IPS DF 6.9 (cell line): ENCODE results near the gene FAM24A.

Experiments used
- DNase-seq: peaks from one replicate; pipeline ENCODE4 v3.0.0-alpha.2; 2013; ENCODE audit warnings: low read depth, low spot score
- H3K27ac ChIP-seq: one replicate; pipeline ENCODE4 v1.5.1; 2013; ENCODE audit warnings: low read length, control low read depth
- H3K27me3 ChIP-seq: 2 replicates; pipeline ENCODE4 v1.6.1; 2013; ENCODE audit warnings: mild to moderate bottlenecking, low read length; ENCODE audit not compliant: control insufficient read depth, insufficient read depth
- H3K36me3 ChIP-seq: 2 replicates; pipeline ENCODE4 v1.6.1; 2013; ENCODE audit warnings: low read length; ENCODE audit not compliant: control insufficient read depth, insufficient read depth
- H3K4me1 ChIP-seq: 2 replicates; pipeline ENCODE4 v1.6.1; 2013; ENCODE audit warnings: low read length; ENCODE audit not compliant: control insufficient read depth, insufficient read depth
- H3K4me3 ChIP-seq: 2 replicates; pipeline ENCODE4 v1.5.1; 2013; ENCODE audit warnings: mild to moderate bottlenecking, low read length
- H3K9me3 ChIP-seq: 2 replicates; pipeline ENCODE4 v1.6.1; 2013; ENCODE audit warnings: low read length, inconsistent platforms; ENCODE audit not compliant: control insufficient read depth, insufficient read depth
- WGBS: extraction: QIAGEN DNeasy Blood & Tissue Kit; methylation state at CpG from one replicate; pipeline ENCODE4 v1.1.7; 2013; ENCODE audit warnings: mixed read lengths, missing lambda C conversion rate; ENCODE audit not compliant: insufficient read length, insufficient coverage; 5-methylcytosine and 5-hydroxymethylcytosine counted together

The FAM24A gene

GRCh38 chr10:122931088-122931906, 20.9 kb downstream of the FAM24A start:
- Histone ChIP-seq H3K9me3 (no peaks in the 10 kb centered on the region), H3K4me1 (no peaks in the 10 kb centered on the region), H3K4me3 (no peak overlapping the region), H3K27me3 (no peaks in the 10 kb centered on the region), H3K36me3 (no peaks in the 10 kb centered on the region), H3K27ac (no peak overlapping the region)
- WGBS, result no CpG with 5 or more reads among the region's 6 CpGs
- DNase-seq, result no peak

DNA sequence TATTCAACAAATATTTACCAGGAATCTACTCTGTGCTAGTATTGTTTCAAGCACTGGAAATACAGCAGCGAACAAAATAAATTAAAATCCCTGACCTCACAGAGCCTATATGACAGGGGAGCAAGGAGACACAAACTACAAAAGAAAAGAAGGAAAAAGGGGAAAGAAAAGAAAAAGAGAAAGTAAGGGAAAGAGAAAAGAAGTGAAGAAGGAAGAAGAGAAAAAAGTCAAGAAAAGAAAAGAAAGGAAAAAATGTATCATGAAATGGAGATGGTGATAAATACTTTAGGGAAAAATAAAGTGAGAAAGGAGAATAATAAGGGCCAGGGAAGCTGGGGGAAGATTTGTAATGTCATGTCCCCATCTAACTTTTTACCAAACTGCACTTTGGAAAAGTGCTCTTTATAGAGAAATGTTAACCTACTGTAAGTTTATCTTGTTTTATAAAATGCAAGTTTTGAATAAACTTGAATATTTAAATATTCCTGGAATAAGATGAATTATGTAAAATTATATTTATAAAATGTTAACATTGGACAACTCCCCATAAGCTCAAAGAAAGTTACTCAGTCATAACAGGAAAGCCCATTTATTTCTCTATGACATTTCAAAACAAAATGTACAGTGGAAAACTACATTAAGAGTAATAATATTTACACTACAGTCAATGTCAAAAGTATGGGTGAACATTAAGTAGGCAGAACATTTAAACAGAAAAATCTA, 28.9 kb downstream of the FAM24A start:
- no peak for DNase-seq
- no peaks in the 10 kb centered on the region for H3K4me1 ChIP-seq
- no peak overlapping the region for H3K27ac ChIP-seq
- no peaks in the 10 kb centered on the region for H3K27me3 ChIP-seq
- no peaks in the 10 kb centered on the region; the same call in 1 of the 2 replicates for H3K36me3 ChIP-seq
- no peak overlapping the region for H3K4me3 ChIP-seq
- no peaks in the 10 kb centered on the region for H3K9me3 ChIP-seq
- WGBS, result no CpG with 5 or more reads among the region's 1 CpG

DNA sequence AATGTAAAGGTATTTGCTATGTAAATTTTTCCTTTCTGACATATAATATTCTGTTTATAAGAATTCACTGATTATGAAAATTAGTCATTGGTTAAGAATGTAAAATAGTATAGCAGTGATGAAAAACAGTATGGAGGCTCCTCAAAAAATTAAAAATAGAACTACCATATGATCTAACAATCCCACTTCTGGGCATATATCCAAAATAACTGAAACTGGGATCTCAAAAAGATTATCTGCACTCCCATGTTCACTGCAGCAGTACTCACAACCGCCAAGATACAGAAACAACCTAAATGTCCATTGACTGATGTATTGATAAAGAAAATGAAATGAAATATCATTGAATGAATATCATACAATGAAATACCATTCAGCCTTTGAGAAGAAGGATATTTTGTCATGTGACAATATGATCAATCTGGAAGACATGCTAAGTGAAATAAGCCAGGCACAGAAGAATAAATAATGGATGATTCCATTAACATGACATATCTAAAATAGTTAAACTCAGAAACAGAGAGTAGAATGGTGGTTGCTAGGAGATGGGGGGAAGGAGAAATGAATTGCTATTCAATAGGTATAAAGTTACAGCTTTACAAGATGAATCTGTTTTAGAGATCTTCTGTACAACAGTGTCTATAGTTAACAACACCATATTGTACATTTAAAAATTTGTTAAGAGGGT, 29.6 kb downstream of the FAM24A start:
- no peak for DNase-seq
- H3K4me1 ChIP-seq, result no peaks in the 10 kb centered on the region
- WGBS, result no CpG with 5 or more reads among the region's 1 CpG
- no peaks in the 10 kb centered on the region for H3K27me3 ChIP-seq
- H3K4me3 ChIP-seq, result no peak overlapping the region
- H3K27ac ChIP-seq, result no peak overlapping the region
- no peaks in the 10 kb centered on the region; the same call in 1 of the 2 replicates for H3K36me3 ChIP-seq
- no peaks in the 10 kb centered on the region for H3K9me3 ChIP-seq

GRCh38 chr10:122949296-122949695, 38.9 kb downstream of the FAM24A start:
- WGBS, result no CpG with 5 or more reads among the region's 3 CpGs
- Histone ChIP-seq H3K36me3 (no peaks in the 10 kb centered on the region), H3K27ac (no peak overlapping the region)

DNA sequence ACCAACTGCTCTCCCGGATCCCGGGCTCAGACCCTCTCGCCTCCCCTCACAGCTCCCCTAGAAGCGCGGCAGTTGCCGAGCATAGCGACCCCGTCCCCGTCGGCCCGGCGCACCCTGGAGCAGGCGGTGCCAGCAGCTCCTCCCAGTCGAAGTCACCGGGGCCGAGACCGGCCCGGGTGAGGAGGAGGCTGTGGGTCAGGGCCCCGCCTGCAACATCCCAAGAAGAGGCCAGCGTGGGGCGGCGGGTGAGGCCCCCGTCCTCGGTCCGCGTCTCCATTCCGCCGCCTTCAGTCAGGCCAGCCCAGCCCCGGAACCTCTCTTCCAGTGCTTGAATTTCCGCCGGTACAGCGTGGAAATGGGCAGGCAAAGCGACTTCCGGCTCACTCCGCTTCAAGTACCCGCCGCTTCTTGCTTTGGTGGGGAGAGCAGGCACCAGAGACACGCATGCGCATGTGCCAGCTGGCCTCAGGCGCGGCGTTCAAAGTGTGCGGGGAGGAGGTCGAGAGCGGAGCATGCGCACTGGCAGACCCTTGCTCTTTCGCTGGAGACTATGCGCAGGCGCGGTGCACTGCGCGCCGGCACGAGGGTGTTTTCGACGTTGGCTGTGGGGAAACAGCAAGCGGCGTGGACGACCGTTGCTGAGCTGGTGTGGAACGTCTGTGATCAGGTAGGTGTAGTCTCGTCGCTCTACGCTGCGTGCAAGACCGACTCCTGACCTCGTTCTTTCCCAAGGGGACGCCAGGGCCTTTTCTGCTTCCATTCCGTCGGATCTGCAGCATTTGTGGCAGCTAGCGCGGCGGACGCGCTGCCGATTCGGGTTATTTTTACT, 43.7 kb downstream of the FAM24A start, which contains the start of gene C10orf88:
TSS of gene C10orf88 (minus strand) at position 326 of the 829 bp plus-strand sequence. CDS start at position 277, 49 bp downstream.
- DNase-seq, result peak; percentile 94
- H3K4me3 ChIP-seq, result peak within 1 kb of the TSS; percentile 61; the same call in 1 of the 2 replicates
- no CpG with 5 or more reads among the region's 77 CpGs for WGBS
- H3K27me3 ChIP-seq, result peaks cover 3% of the 10 kb centered on the region; the same call in 1 of the 2 replicates
- H3K36me3 ChIP-seq, result no peaks in the 10 kb centered on the region
- H3K9me3 ChIP-seq, result no peaks in the 10 kb centered on the region
- peaks cover 1% of the 10 kb centered on the region; the same call in 1 of the 2 replicates for H3K4me1 ChIP-seq
- no peak within 1 kb of the TSS for H3K27ac ChIP-seq

More at GRCh38 chr10:122949296-122949695, 38.9 kb downstream of the FAM24A start:
- Histone ChIP-seq H3K4me3 (no peak overlapping the region), H3K9me3 (no peaks in the 10 kb centered on the region), H3K27me3 (no peaks in the 10 kb centered on the region), H3K4me1 (no peaks in the 10 kb centered on the region)
- no peak for DNase-seq

DNA sequence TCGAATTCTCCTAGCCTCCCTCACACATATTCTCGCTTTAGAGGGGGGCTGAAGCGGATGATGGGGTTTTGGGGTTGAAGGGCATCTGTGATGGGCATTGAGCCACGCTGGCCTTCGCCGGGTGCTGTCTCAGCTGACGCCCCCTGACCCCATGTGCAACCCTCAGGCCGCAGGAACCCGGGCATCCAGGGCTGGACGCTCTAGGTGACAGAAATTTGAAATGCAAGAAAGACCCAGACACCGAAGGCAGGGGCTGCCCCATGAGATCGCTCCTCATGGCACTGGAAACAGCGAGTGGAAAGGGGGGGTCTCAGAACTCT, 44.3 kb downstream of the FAM24A start:
- WGBS, result no CpG with 5 or more reads among the region's 13 CpGs
- Histone ChIP-seq H3K9me3 (no peaks in the 10 kb centered on the region), H3K36me3 (no peaks in the 10 kb centered on the region), H3K4me1 (peaks cover 1% of the 10 kb centered on the region; the same call in 1 of the 2 replicates), H3K27ac (no peak overlapping the region), H3K27me3 (peaks cover 3% of the 10 kb centered on the region; the same call in 1 of the 2 replicates), H3K4me3 (no peak overlapping the region)
- no peak for DNase-seq

DNA sequence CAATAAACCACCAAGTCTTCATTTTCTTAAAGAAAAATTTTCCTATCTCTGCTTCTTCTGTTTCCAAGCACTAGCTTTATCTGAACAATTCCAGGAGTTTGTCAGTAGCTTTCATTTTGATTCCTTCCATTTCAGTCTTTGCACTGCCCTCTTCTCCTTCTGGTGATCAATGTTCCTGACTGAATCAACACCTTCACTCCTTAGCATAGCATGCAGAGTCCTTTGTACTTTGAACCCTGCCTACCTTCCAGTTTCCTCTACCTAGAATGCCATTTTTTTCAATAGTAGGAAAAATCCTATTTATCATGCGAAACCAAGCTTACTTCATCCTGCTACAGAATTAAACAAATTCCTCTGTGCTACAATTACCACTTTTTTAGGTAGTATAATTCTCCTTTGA, 45.5 kb downstream of the FAM24A start:
- Histone ChIP-seq H3K27me3 (peaks cover 3% of the 10 kb centered on the region; the same call in 1 of the 2 replicates), H3K27ac (no peak overlapping the region), H3K4me3 (no peak overlapping the region), H3K9me3 (no peaks in the 10 kb centered on the region), H3K36me3 (no peaks in the 10 kb centered on the region), H3K4me1 (peaks cover 1% of the 10 kb centered on the region; the same call in 1 of the 2 replicates)
- no CpG with 5 or more reads among the region's 1 CpG for WGBS
- DNase-seq, result no peak

DNA sequence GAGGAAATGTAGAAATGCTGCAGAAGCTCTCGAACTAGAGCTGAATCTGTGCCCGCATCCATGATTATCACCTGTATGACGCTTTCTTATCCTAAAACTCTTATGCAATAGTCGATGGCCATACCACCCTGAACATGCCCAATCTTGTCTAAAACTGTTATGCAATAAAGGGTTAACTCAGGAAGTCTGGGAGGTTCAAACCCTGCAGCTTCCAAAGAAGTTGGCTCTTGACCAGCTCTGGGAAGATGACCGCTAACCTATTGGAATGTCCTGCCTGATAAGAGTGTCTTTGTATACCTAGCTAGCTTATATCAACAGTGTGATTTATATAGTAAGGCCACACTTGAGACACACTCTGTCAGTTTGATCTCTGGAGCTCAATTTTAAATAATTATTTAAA, 47.1 kb downstream of the FAM24A start:
- peaks cover 1% of the 10 kb centered on the region; the same call in 1 of the 2 replicates for H3K4me1 ChIP-seq
- no CpG with 5 or more reads among the region's 5 CpGs for WGBS
- H3K27me3 ChIP-seq, result peaks cover 3% of the 10 kb centered on the region; the same call in 1 of the 2 replicates
- no peaks in the 10 kb centered on the region for H3K36me3 ChIP-seq
- H3K9me3 ChIP-seq, result no peaks in the 10 kb centered on the region
- no peak overlapping the region for H3K27ac ChIP-seq
- no peak overlapping the region for H3K4me3 ChIP-seq
- DNase-seq, result no peak

DNA sequence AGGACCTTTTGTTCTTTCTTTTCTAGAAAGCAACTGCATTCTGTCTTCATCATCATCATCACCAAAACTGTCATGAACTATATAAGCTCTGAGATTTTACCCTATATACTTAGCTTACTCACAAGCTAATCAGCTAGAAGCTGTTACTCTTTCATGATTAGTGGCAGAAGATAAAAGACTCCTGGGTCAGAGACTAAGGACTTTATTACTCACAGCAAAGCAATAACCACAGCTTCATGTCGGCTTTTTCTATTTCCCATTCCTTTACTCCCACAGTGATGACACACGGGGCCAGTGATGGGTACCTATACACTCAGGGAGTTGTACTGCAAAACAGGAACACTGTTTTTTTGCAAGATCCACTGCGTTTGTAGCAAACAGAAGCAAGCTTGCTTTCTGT, 52.0 kb downstream of the FAM24A start:
- no peaks in the 10 kb centered on the region for H3K27me3 ChIP-seq
- no peaks in the 10 kb centered on the region for H3K4me1 ChIP-seq
- DNase-seq, result no peak

More for the DNA sequence above, 52.0 kb downstream of the FAM24A start:
- H3K27ac ChIP-seq, result no peak overlapping the region
- no CpG with 5 or more reads among the region's 3 CpGs for WGBS
- H3K36me3 ChIP-seq, result no peaks in the 10 kb centered on the region
- no peak overlapping the region for H3K4me3 ChIP-seq
- H3K9me3 ChIP-seq, result no peaks in the 10 kb centered on the region
